HCT116 (cell line): ENCODE results near the gene RUNX1.

Source experiments
- CEBPB ChIP-seq: IDR thresholded peaks from 2 replicates; pipeline ENCODE4 v1.6.1; 2012; ENCODE audit warnings: low read depth
- EZH2 ChIP-seq: fragments of 200-600 bp; sonication (generic); IDR thresholded peaks from 2 replicates; pipeline ENCODE4 v1.6.1; 2017; ENCODE audit warnings: antibody characterized with exemption, mixed run types
- EZH2phosphoT487 ChIP-seq: fragments of 200-600 bp; IDR thresholded peaks from 2 replicates; pipeline ENCODE4 v1.6.1; 2018; ENCODE audit warnings: antibody characterized with exemption, borderline replicate concordance
- FOSL1 ChIP-seq: IDR thresholded peaks from 2 replicates; pipeline ENCODE4 v1.6.1; 2012; ENCODE audit warnings: low read depth
- POLR2A ChIP-seq: IDR thresholded peaks from 2 replicates; pipeline ENCODE4 v1.7.0; 2011; ENCODE audit warnings: borderline replicate concordance; ENCODE audit not compliant: insufficient read depth, insufficient read length; ENCODE audit errors: extremely low read depth
- POLR2AphosphoS5 ChIP-seq: IDR thresholded peaks from 2 replicates; pipeline ENCODE4 v1.6.1; 2011; ENCODE audit warnings: mild to moderate bottlenecking, low read depth, low read length, moderate library complexity
- SRF ChIP-seq: IDR thresholded peaks from 2 replicates; pipeline ENCODE4 v1.6.1; 2012; ENCODE audit warnings: low read depth
- TF ChIP-seq, protein P1 (sequence below), 3 experiments: fragments of 200-600 bp in 1 of 3; sonication (generic) in 1 of 3; IDR thresholded peaks in 2 of 3; conservative IDR thresholded peaks in 1 of 3; 2 replicates each; pipeline ENCODE4 v1.5.1; 2012 to 2017; ENCODE audit warnings: low read depth in 2 of 3, low read length in 2 of 3, antibody characterized with exemption in 1 of 3, borderline replicate concordance in 1 of 3, control low read depth in 1 of 3, mild to moderate bottlenecking in 1 of 3, mixed read lengths in 1 of 3, mixed run types in 1 of 3, moderate library complexity in 1 of 3; ENCODE audit not compliant: insufficient read depth in 1 of 3
- TF ChIP-seq, protein P2 (sequence below): IDR thresholded peaks from 2 replicates; pipeline ENCODE4 v1.6.1; 2012; ENCODE audit warnings: low read depth
- TF ChIP-seq, protein P3 (sequence below): IDR thresholded peaks from 2 replicates; pipeline ENCODE4 v1.6.1; 2011; ENCODE audit warnings: mild to moderate bottlenecking, low read length, moderate library complexity; ENCODE audit not compliant: insufficient replicate concordance; ENCODE audit errors: extremely low read depth

DNA sequence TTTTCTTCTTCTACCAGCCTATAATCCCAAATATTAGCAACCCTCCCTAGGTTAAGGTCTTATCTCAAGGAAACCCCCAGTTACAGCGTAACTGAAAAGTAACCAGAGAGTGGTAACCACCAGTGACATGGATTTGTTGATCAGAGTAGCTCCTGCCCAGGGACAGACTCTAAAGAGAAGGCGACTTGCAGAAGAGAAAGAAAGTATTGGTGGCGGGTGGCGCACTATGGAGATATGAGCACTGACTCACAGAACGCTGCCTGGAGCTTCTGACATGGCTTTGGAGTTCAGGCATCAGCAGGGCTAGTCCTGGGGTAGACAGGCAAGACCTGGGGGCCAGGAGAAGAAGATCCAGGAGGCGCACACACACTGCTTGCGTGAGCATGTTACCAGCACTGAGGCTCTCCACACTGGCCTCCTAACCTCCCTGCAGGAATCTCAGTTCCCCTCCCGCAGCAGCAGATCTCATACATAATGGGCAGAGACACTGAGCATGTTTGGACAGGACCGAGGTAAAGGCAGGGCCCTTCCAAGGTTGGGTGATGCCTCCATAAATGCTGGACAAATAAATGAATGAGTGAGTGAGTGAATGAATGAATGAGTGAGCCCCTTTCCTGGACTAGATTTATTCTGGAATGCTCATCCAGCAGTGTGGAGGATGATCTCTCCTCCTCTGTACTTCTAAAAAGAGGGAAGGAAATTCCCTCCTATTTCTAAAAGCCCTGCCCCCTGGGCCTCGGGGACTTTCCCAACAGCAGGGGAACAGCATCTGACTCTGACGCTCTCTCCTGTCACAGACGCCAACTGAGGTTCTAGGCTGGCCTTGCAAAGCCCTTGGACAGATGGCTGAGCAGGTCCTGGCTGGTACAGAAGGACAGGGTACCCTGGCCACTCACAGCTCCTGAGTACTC, 204.8 kb downstream of the RUNX1 start:
- TF ChIP-seq, protein P1, sequence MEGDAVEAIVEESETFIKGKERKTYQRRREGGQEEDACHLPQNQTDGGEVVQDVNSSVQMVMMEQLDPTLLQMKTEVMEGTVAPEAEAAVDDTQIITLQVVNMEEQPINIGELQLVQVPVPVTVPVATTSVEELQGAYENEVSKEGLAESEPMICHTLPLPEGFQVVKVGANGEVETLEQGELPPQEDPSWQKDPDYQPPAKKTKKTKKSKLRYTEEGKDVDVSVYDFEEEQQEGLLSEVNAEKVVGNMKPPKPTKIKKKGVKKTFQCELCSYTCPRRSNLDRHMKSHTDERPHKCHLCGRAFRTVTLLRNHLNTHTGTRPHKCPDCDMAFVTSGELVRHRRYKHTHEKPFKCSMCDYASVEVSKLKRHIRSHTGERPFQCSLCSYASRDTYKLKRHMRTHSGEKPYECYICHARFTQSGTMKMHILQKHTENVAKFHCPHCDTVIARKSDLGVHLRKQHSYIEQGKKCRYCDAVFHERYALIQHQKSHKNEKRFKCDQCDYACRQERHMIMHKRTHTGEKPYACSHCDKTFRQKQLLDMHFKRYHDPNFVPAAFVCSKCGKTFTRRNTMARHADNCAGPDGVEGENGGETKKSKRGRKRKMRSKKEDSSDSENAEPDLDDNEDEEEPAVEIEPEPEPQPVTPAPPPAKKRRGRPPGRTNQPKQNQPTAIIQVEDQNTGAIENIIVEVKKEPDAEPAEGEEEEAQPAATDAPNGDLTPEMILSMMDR (IDR thresholded peaks at IDR 0.05 in 2 of 3, conservative IDR thresholded peaks at IDR 0.05 in 1 of 3; ENCODE audit: borderline replicate concordance in 1 of 3, insufficient read depth in 1 of 3, low read depth in 2 of 3, low read length in 2 of 3): no peak
- TF ChIP-seq SRF (no peak), POLR2AphosphoS5 (no peak), POLR2A (no peak), EZH2phosphoT487 (no peak), CEBPB (no peak), EZH2 (no peak), FOSL1 (no peak)
- TF ChIP-seq, protein P2, sequence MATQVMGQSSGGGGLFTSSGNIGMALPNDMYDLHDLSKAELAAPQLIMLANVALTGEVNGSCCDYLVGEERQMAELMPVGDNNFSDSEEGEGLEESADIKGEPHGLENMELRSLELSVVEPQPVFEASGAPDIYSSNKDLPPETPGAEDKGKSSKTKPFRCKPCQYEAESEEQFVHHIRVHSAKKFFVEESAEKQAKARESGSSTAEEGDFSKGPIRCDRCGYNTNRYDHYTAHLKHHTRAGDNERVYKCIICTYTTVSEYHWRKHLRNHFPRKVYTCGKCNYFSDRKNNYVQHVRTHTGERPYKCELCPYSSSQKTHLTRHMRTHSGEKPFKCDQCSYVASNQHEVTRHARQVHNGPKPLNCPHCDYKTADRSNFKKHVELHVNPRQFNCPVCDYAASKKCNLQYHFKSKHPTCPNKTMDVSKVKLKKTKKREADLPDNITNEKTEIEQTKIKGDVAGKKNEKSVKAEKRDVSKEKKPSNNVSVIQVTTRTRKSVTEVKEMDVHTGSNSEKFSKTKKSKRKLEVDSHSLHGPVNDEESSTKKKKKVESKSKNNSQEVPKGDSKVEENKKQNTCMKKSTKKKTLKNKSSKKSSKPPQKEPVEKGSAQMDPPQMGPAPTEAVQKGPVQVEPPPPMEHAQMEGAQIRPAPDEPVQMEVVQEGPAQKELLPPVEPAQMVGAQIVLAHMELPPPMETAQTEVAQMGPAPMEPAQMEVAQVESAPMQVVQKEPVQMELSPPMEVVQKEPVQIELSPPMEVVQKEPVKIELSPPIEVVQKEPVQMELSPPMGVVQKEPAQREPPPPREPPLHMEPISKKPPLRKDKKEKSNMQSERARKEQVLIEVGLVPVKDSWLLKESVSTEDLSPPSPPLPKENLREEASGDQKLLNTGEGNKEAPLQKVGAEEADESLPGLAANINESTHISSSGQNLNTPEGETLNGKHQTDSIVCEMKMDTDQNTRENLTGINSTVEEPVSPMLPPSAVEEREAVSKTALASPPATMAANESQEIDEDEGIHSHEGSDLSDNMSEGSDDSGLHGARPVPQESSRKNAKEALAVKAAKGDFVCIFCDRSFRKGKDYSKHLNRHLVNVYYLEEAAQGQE: no peak
- TF ChIP-seq, protein P3, sequence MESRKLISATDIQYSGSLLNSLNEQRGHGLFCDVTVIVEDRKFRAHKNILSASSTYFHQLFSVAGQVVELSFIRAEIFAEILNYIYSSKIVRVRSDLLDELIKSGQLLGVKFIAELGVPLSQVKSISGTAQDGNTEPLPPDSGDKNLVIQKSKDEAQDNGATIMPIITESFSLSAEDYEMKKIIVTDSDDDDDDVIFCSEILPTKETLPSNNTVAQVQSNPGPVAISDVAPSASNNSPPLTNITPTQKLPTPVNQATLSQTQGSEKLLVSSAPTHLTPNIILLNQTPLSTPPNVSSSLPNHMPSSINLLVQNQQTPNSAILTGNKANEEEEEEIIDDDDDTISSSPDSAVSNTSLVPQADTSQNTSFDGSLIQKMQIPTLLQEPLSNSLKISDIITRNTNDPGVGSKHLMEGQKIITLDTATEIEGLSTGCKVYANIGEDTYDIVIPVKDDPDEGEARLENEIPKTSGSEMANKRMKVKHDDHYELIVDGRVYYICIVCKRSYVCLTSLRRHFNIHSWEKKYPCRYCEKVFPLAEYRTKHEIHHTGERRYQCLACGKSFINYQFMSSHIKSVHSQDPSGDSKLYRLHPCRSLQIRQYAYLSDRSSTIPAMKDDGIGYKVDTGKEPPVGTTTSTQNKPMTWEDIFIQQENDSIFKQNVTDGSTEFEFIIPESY: no peak
